GM12878 (cell line): ENCODE measurements around the gene APBA1. TPM values are rescaled to one million over a fixed set of nuclear protein-coding genes. Genes with fewer than 3 reads are reported as not detected.

Experiments used
- ATAC-seq: fragments of 200-7000 bp; cut with Tn5 transposase; 3 replicates; pipeline ENCODE4 v1.9.1; 2020; ENCODE audit warnings: mild to moderate bottlenecking, moderate library complexity
- BruUV-seq: library from RNA; stranded (reverse); fragments of 400-500 nt; replicated peaks from 2 replicates; lab custom pipeline; 2021; lab: Mats Ljungman, UMichigan
- CTCF ChIA-PET: fragments of 300-600 bp; sonication (Branson Sonifier 250); formaldehyde crosslinking; extraction: SDS; loops from one replicate; lab custom pipeline; 2021; ENCODE audit warnings: inconsistent platforms; lab: Yijun Ruan, JAX
- POLR2A ChIA-PET: fragments of 350-600 bp; formaldehyde crosslinking; extraction: SDS; loops from one replicate; lab custom pipeline; 2021; ENCODE audit warnings: inconsistent platforms; lab: Charles Lee
- RAD21 ChIA-PET: fragments of 300-600 bp; sonication (Branson Sonifier 250); formaldehyde crosslinking; loops from one replicate; lab custom pipeline; 2023; ENCODE audit warnings: antibody characterized with exemption; ENCODE audit not compliant: unreplicated experiment; lab: Charles Lee
- SMC1A ChIA-PET: fragments of 300-600 bp; sonication (Branson Sonifier 250); formaldehyde crosslinking; loops from one replicate; lab custom pipeline; 2023; ENCODE audit not compliant: unreplicated experiment, uncharacterized antibody; lab: Charles Lee
- DNase-seq: peaks from one replicate; pipeline ENCODE4 v3.0.0-alpha.2; 2011; ENCODE audit warnings: low read depth, low spot score
- FAIRE-seq: peaks from 3 replicates; lab custom pipeline; 2011; peaks lifted over from hg19 to GRCh38; lab: Jason Lieb, UNC
- H2AFZ ChIP-seq: 2 replicates; pipeline ENCODE4 v1.6.0; 2011; ENCODE audit warnings: low read depth, low read length, control low read depth; ENCODE audit not compliant: control insufficient read depth
- H3K27ac ChIP-seq: 2 replicates; pipeline ENCODE4 v1.5.1; 2011; ENCODE audit warnings: control low read depth; ENCODE audit not compliant: control insufficient read depth, insufficient read depth
- H3K27me3 ChIP-seq, 2 experiments: replicated peaks in 1 of 2; 2 replicates each; pipeline versions ENCODE4 v1.6.0 to v1.6.1; 2011; ENCODE audit warnings: low read length in 1 of 2; ENCODE audit not compliant: control insufficient read depth in 2 of 2, insufficient read depth in 2 of 2
- H3K36me3 ChIP-seq, 2 experiments: 2 replicates each; pipeline ENCODE4 v1.5.1; 2011; ENCODE audit warnings: low read length in 1 of 2; ENCODE audit not compliant: control insufficient read depth in 2 of 2, insufficient read depth in 2 of 2
- H3K4me1 ChIP-seq: 2 replicates; pipeline ENCODE4 v1.6.1; 2011; ENCODE audit warnings: mild to moderate bottlenecking, low read length, moderate library complexity, mixed read lengths; ENCODE audit not compliant: control insufficient read depth, insufficient read depth
- H3K4me2 ChIP-seq: 2 replicates; pipeline ENCODE4 v1.6.0; 2011; ENCODE audit warnings: control low read depth; ENCODE audit not compliant: control insufficient read depth, insufficient read depth
- H3K4me3 ChIP-seq: fragments of 200-600 bp; sonication (generic); 2 replicates; pipeline ENCODE4 v1.5.1; 2016
- H3K79me2 ChIP-seq: 2 replicates; pipeline ENCODE4 v1.6.0; 2011; ENCODE audit warnings: low read length; ENCODE audit not compliant: control insufficient read depth, insufficient read depth
- H3K9ac ChIP-seq: 2 replicates; pipeline ENCODE4 v1.8.0; 2011; ENCODE audit warnings: low read length, control low read depth, mixed read lengths; ENCODE audit not compliant: control insufficient read depth, insufficient read depth
- H3K9me3 ChIP-seq: replicated peaks from 3 replicates; pipeline ENCODE4 v1.5.1; 2011; ENCODE audit warnings: mild to moderate bottlenecking, low read length; ENCODE audit not compliant: control insufficient read depth, insufficient read depth
- H4K20me1 ChIP-seq: 2 replicates; pipeline ENCODE4 v1.6.0; 2011; ENCODE audit not compliant: control insufficient read depth, insufficient read depth
- CEBPB ChIP-seq, 2 experiments: fragments of 150-350 bp in 1 of 2; IDR thresholded peaks; 2 replicates each; pipeline ENCODE4 v1.6.1; 2012 to 2014; ENCODE audit warnings: low read depth in 2 of 2, low read length in 2 of 2, borderline replicate concordance in 1 of 2, inconsistent platforms in 1 of 2
- KAT2A ChIP-seq: conservative IDR thresholded peaks from 2 replicates; pipeline ENCODE4 v1.6.1; 2011; ENCODE audit warnings: low read depth, low read length; ENCODE audit not compliant: control insufficient read depth
- LARP7 ChIP-seq: fragments of 450-650 bp; IDR thresholded peaks from 2 replicates; pipeline ENCODE4 v1.6.1; 2017; ENCODE audit warnings: mild to moderate bottlenecking
- NR2F1 ChIP-seq: fragments of 450-650 bp; conservative IDR thresholded peaks from 2 replicates; pipeline ENCODE4 v1.6.1; 2017; ENCODE audit warnings: mild to moderate bottlenecking
- PBX3 ChIP-seq: IDR thresholded peaks from 2 replicates; pipeline ENCODE4 v1.6.1; 2011; ENCODE audit warnings: mild to moderate bottlenecking, low read depth, low read length, moderate library complexity; ENCODE audit not compliant: insufficient replicate concordance
- ZNF217 ChIP-seq: fragments of 450-650 bp; IDR thresholded peaks from 2 replicates; pipeline ENCODE4 v1.6.1; 2017; ENCODE audit warnings: antibody characterized with exemption, mild to moderate bottlenecking
- WGBS: methylation state at CpG from one replicate; pipeline ENCODE4 v1.1.6; 2016; ENCODE audit warnings: low lambda C conversion rate; ENCODE audit not compliant: insufficient replicate concordance, insufficient coverage; ENCODE audit errors: missing lambda C conversion rate; 5-methylcytosine and 5-hydroxymethylcytosine counted together
- in situ Hi-C: fragments of 300-500 bp; cut with MboI; formaldehyde crosslinking; loops from 9 replicates; pipeline ENCODE4 v1.14.3; 2018; ENCODE audit warnings: mixed read lengths
- intact Hi-C: fragments of 100-400 bp; cut with micrococcal nuclease; formaldehyde crosslinking; loops from one replicate; pipeline ENCODE4 v1.14.2; 2022; ENCODE audit not compliant: unreplicated experiment
- polyA plus RNA-seq, 11 experiments: library from polyadenylated mRNA; depleted of rRNA in 4 of 11; unstranded in 6 of 11; stranded (reverse) in 5 of 11; fragments of >200 nt; fragmentation: Nextera tagmentation in 4 of 11; fragmentation: Illumina TruSeq in 1 of 11; extraction: Ambion mirVana in 4 of 11; extraction: Trizol in 1 of 11; gene quantifications; 1 replicate in 1 of 11; 2 replicates in 10 of 11; pipeline versions ENCODE4 v1.2.1 to v1.2.3, GENCODE V29; 2011 to 2016; ENCODE audit warnings: inconsistent platforms in 2 of 11, missing spikeins in 2 of 11, low read depth in 1 of 11
- total RNA-seq, 4 experiments: library from RNA; depleted of rRNA in 3 of 4; stranded (reverse); fragments of >200 nt in 3 of 4; fragmentation: Illumina TruSeq in 1 of 4; extraction: Trizol in 1 of 4; gene quantifications; 2 replicates each; pipeline versions ENCODE4 v1.2.1 to v1.2.3, GENCODE V29; 2013 to 2021

The APBA1 gene
- total and polyA plus RNA-seq, 10 of the 15 experiments (the other 5 are each of a cell fraction or from before 2014, with no cell fraction given): 0.01 to 1.3 (median 0.05) TPM; not detected in 7

GRCh38 chr9:69412741-69413150 is 259.4 kb downstream of the APBA1 start:
- no peak overlapping the region for H3K4me3 ChIP-seq
- intact Hi-C loops (no loop called here), in situ Hi-C loops (no loop called here)
- no peak; the same call in 2 of the 3 replicates for ATAC-seq
- BruUV-seq: no TSS peak
- ChIA-PET POLR2A (no interaction called here), CTCF (interaction anchor here (1.1 kb wide), 1 partner anchor 10 kb away, joined by 5 read pairs; no protein-coding TSS in a partner anchor), RAD21 (no interaction called here), SMC1A (no interaction called here)
- H3K9me3 ChIP-seq: no peaks in the 10 kb centered on the region
- no peak overlapping the region for H3K27ac ChIP-seq
- H3K9ac ChIP-seq: no peak overlapping the region
- no peaks in the 10 kb centered on the region for H3K79me2 ChIP-seq
- TF ChIP-seq LARP7 (no peak), PBX3 (no peak), ZNF217 (no peak), CEBPB (IDR thresholded peaks at IDR 0.05; ENCODE audit: borderline replicate concordance in 1 of 2, low read depth in 2 of 2, low read length in 2 of 2) (no peak), NR2F1 (no peak), KAT2A (no peak)
- H2AFZ ChIP-seq: no peak overlapping the region
- WGBS: 57% methylated on average over 20 of the region's 20 CpGs
- no peaks in the 10 kb centered on the region; a peak in 1 of 4 replicates for H3K27me3 ChIP-seq
- no peaks in the 10 kb centered on the region for H3K36me3 ChIP-seq
- DNase-seq: no peak
- no peaks in the 10 kb centered on the region for H4K20me1 ChIP-seq
- no peak overlapping the region for H3K4me2 ChIP-seq
- FAIRE-seq: no peak
- no peaks in the 10 kb centered on the region for H3K4me1 ChIP-seq
